ENCODE results near the gene GET4.

GET4 gene

GRCh38 chr7:919924-920341, 43.6 kb downstream of the GET4 start:
- H3K9me2 ChIP-seq (replicated peaks; ENCODE audit: insufficient read depth, low read length) = no peaks in the 10 kb centered on the region
- peaks cover 20% of the 10 kb centered on the region for H3K4me1 ChIP-seq (ENCODE audit: low read length)
- H4K20me1 ChIP-seq (ENCODE audit: insufficient read depth, low read length) = no peaks in the 10 kb centered on the region
- H3K27ac ChIP-seq (ENCODE audit: low read length) = no peak overlapping the region
- H3K9ac ChIP-seq (ENCODE audit: low read length) = no peak overlapping the region
- peaks cover 64% of the 10 kb centered on the region for H3K27me3 ChIP-seq (replicated peaks; ENCODE audit: insufficient read depth, low read length)
- TF ChIP-seq CTCF (IDR thresholded peaks at IDR 0.05; ENCODE audit: low read length) (no peak), EZH2 (optimal IDR thresholded peaks at IDR 0.05; ENCODE audit: low read depth, low read length) (no peak), EZH2phosphoT487 (IDR thresholded peaks at IDR 0.05; ENCODE audit: low read length) (no peak)
- no peaks in the 10 kb centered on the region for H3K36me3 ChIP-seq (replicated peaks; ENCODE audit: insufficient read depth, low read length)
- H3K79me2 ChIP-seq (ENCODE audit: low read length) = no peaks in the 10 kb centered on the region
- H3F3A ChIP-seq (ENCODE audit: insufficient read depth, low read length) = peaks cover 5% of the 10 kb centered on the region; the same call in 1 of the 2 replicates
- no peak for DNase-seq
- no peak overlapping the region for H3K4me3 ChIP-seq (ENCODE audit: low read length)
- no peaks in the 10 kb centered on the region for H3K9me3 ChIP-seq (replicated peaks; ENCODE audit: insufficient read depth, low read length)
- H2AFZ ChIP-seq (ENCODE audit: low read length) = no peak overlapping the region
- H3K4me2 ChIP-seq (ENCODE audit: low read depth, low read length) = no peak overlapping the region

- no peaks in the 10 kb centered on the region for H3K9me3 ChIP-seq (replicated peaks; ENCODE audit: insufficient read depth, low read length)
- H3K4me2 ChIP-seq (ENCODE audit: low read depth, low read length) = no peak overlapping the region
- H3K4me3 ChIP-seq (ENCODE audit: low read length) = no peak overlapping the region
- DNase-seq = no peak
- no peak overlapping the region for H2AFZ ChIP-seq (ENCODE audit: low read length)
- TF ChIP-seq CTCF (IDR thresholded peaks at IDR 0.05; ENCODE audit: low read length) (no peak), EZH2phosphoT487 (IDR thresholded peaks at IDR 0.05; ENCODE audit: low read length) (no peak), EZH2 (optimal IDR thresholded peaks at IDR 0.05; ENCODE audit: low read depth, low read length) (no peak)
- H3K36me3 ChIP-seq (replicated peaks; ENCODE audit: insufficient read depth, low read length) = no peaks in the 10 kb centered on the region
- peaks cover 65% of the 10 kb centered on the region for H3K27me3 ChIP-seq (replicated peaks; ENCODE audit: insufficient read depth, low read length)
- no peak overlapping the region for H3K9ac ChIP-seq (ENCODE audit: low read length)
- H4K20me1 ChIP-seq (ENCODE audit: insufficient read depth, low read length) = no peaks in the 10 kb centered on the region
- H3K27ac ChIP-seq (ENCODE audit: low read length) = no peak overlapping the region
- no peaks in the 10 kb centered on the region for H3K79me2 ChIP-seq (ENCODE audit: low read length)
- peaks cover 21% of the 10 kb centered on the region for H3K4me1 ChIP-seq (ENCODE audit: low read length)
- no peaks in the 10 kb centered on the region for H3K9me2 ChIP-seq (replicated peaks; ENCODE audit: insufficient read depth, low read length)
- H3F3A ChIP-seq (ENCODE audit: insufficient read depth, low read length) = peaks cover 5% of the 10 kb centered on the region; the same call in 1 of the 2 replicates
Measured at GRCh38 chr7:920351-921070, 44.2 kb downstream of the GET4 start.

GRCh38 chr7:921071-921461, 44.7 kb downstream of the GET4 start:
- TF ChIP-seq EZH2 (optimal IDR thresholded peaks at IDR 0.05; ENCODE audit: low read depth, low read length) (no peak), CTCF (IDR thresholded peaks at IDR 0.05; ENCODE audit: low read length) (no peak), EZH2phosphoT487 (IDR thresholded peaks at IDR 0.05; ENCODE audit: low read length) (no peak)
- Histone ChIP-seq H3K9me2 (replicated peaks; ENCODE audit: insufficient read depth, low read length) (no peaks in the 10 kb centered on the region), H4K20me1 (ENCODE audit: insufficient read depth, low read length) (no peaks in the 10 kb centered on the region), H3F3A (ENCODE audit: insufficient read depth, low read length) (peaks cover 5% of the 10 kb centered on the region; the same call in 1 of the 2 replicates), H3K27me3 (replicated peaks; ENCODE audit: insufficient read depth, low read length) (peaks cover 65% of the 10 kb centered on the region), H2AFZ (ENCODE audit: low read length) (no peak overlapping the region), H3K79me2 (ENCODE audit: low read length) (no peaks in the 10 kb centered on the region), H3K4me2 (ENCODE audit: low read depth, low read length) (no peak overlapping the region), H3K9me3 (replicated peaks; ENCODE audit: insufficient read depth, low read length) (no peaks in the 10 kb centered on the region), H3K4me3 (ENCODE audit: low read length) (no peak overlapping the region), H3K9ac (ENCODE audit: low read length) (no peak overlapping the region), H3K27ac (ENCODE audit: low read length) (no peak overlapping the region), H3K36me3 (replicated peaks; ENCODE audit: insufficient read depth, low read length) (no peaks in the 10 kb centered on the region), H3K4me1 (ENCODE audit: low read length) (peaks cover 21% of the 10 kb centered on the region)
- DNase-seq = no peak
